Progenitor cell of endocrine pancreas (in vitro differentiated cells): ENCODE data around the gene MTREX. TPM values are rescaled to one million over a fixed set of nuclear protein-coding genes. Genes with fewer than 3 reads are reported as not detected.
"Not testable (repeated sequence)": the region's sequence is repeated elsewhere in the genome, so short reads cannot be mapped to it uniquely, and the experiment has no call there.

Experiments
- DNase-seq: peaks from one replicate; pipeline ENCODE4 v3.0.0; 2021; ENCODE audit warnings: low spot score; ENCODE audit not compliant: unreplicated experiment
- H3K27ac Mint-ChIP-seq: 2 replicates; pipeline ENCODE4 v1.8.0; 2021; ENCODE audit warnings: mild to moderate bottlenecking, moderate library complexity, mixed read lengths
- H3K27me3 Mint-ChIP-seq: 2 replicates; pipeline ENCODE4 v1.8.0; 2021; ENCODE audit warnings: mixed read lengths
- H3K36me3 Mint-ChIP-seq: 2 replicates; pipeline ENCODE4 v1.8.0; 2022; ENCODE audit warnings: mixed read lengths; ENCODE audit not compliant: insufficient read depth
- H3K4me1 Mint-ChIP-seq: 2 replicates; pipeline ENCODE4 v1.8.0; 2021; ENCODE audit warnings: low read depth, mixed read lengths
- H3K4me3 Mint-ChIP-seq: 2 replicates; pipeline ENCODE4 v1.8.0; 2021; ENCODE audit warnings: low read depth, mild to moderate bottlenecking, moderate library complexity, mixed read lengths
- H3K9me3 Mint-ChIP-seq: 2 replicates; pipeline ENCODE4 v1.8.0; 2021; ENCODE audit warnings: low read depth, mixed read lengths
- CTCF ChIP-seq: fragments of 200-600 bp; sonication (generic); IDR thresholded peaks from one replicate; pipeline ENCODE4 v1.5.0; 2021; ENCODE audit warnings: antibody characterized with exemption, mild to moderate bottlenecking; ENCODE audit not compliant: unreplicated experiment
- total RNA-seq: library from RNA; stranded (reverse); gene quantifications from 2 replicates; pipeline ENCODE4 v1.2.1, GENCODE V29; 2021

Gene MTREX
- total RNA-seq, 1 donor from 2014 or later, result 75.5 TPM

- no peak overlapping the region for H3K27ac Mint-ChIP-seq
Measured at GRCh38 chr5:55313870-55314617, 6.3 kb downstream of the MTREX start.

GRCh38 chr5:55316289-55316688 is 8.5 kb downstream of the MTREX start:
- H3K27me3 Mint-ChIP-seq, result no peaks in the 10 kb centered on the region
- H3K4me3 Mint-ChIP-seq, result no peak overlapping the region
- no peak for TF ChIP-seq CTCF
- H3K4me1 Mint-ChIP-seq, result no peaks in the 10 kb centered on the region
- H3K27ac Mint-ChIP-seq, result peak overlapping the region; percentile 47
- DNase-seq, result no peak
- peaks cover 12% of the 10 kb centered on the region for H3K36me3 Mint-ChIP-seq
- peaks cover 6% of the 10 kb centered on the region for H3K9me3 Mint-ChIP-seq

More at GRCh38 chr5:55313870-55314617, 6.3 kb downstream of the MTREX start:
- H3K4me1 Mint-ChIP-seq, result no peaks in the 10 kb centered on the region
- no peaks in the 10 kb centered on the region for H3K27me3 Mint-ChIP-seq
- no peak for DNase-seq
- H3K36me3 Mint-ChIP-seq, result peaks cover 12% of the 10 kb centered on the region
- H3K9me3 Mint-ChIP-seq, result peaks cover 6% of the 10 kb centered on the region
- TF ChIP-seq CTCF, result no peak
- no peak overlapping the region for H3K4me3 Mint-ChIP-seq

GRCh38 chr5:55316837-55317236 is 9.0 kb downstream of the MTREX start:
- DNase-seq, result no peak
- no peak for TF ChIP-seq CTCF
- Mint-ChIP-seq H3K27ac (no peak overlapping the region), H3K36me3 (peaks cover 12% of the 10 kb centered on the region), H3K4me1 (no peaks in the 10 kb centered on the region), H3K9me3 (peaks cover 6% of the 10 kb centered on the region), H3K4me3 (no peak overlapping the region), H3K27me3 (no peaks in the 10 kb centered on the region)

GRCh38 chr5:55318237-55318636 is 10.4 kb downstream of the MTREX start:
- not testable (repeated sequence) for H3K9me3 Mint-ChIP-seq, H3K4me3 Mint-ChIP-seq, H3K27ac Mint-ChIP-seq

GRCh38 chr5:55319491-55319890 is 11.7 kb downstream of the MTREX start:
- Mint-ChIP-seq H3K4me3 (no peak overlapping the region), H3K9me3 (peaks cover 6% of the 10 kb centered on the region), H3K4me1 (no peaks in the 10 kb centered on the region), H3K27ac (no peak overlapping the region), H3K36me3 (peaks cover 10% of the 10 kb centered on the region), H3K27me3 (no peaks in the 10 kb centered on the region)
- DNase-seq, result no peak
- TF ChIP-seq CTCF, result no peak

More at GRCh38 chr5:55318237-55318636, 10.4 kb downstream of the MTREX start:
- DNase-seq, H3K4me1 Mint-ChIP-seq, H3K27me3 Mint-ChIP-seq: not testable (repeated sequence)
- H3K36me3 Mint-ChIP-seq, result peaks cover 12% of the 10 kb centered on the region

GRCh38 chr5:55320571-55320970 is 12.8 kb downstream of the MTREX start:
- no peaks in the 10 kb centered on the region for H3K27me3 Mint-ChIP-seq
- H3K9me3 Mint-ChIP-seq, result peaks cover 6% of the 10 kb centered on the region
- H3K27ac Mint-ChIP-seq, result no peak overlapping the region
- H3K36me3 Mint-ChIP-seq, result peaks cover 15% of the 10 kb centered on the region
- peaks cover 2% of the 10 kb centered on the region for H3K4me1 Mint-ChIP-seq
- TF ChIP-seq CTCF, result no peak
- no peak overlapping the region for H3K4me3 Mint-ChIP-seq
- DNase-seq, result no peak
